Measurements from ENCODE around the gene ARF6. TPM values are rescaled to one million over a fixed set of nuclear protein-coding genes. Genes with fewer than 3 reads are reported as not detected.

The ARF6 gene
- total RNA-seq, 1 donor from 2014 or later = 53.4 TPM

DNA sequence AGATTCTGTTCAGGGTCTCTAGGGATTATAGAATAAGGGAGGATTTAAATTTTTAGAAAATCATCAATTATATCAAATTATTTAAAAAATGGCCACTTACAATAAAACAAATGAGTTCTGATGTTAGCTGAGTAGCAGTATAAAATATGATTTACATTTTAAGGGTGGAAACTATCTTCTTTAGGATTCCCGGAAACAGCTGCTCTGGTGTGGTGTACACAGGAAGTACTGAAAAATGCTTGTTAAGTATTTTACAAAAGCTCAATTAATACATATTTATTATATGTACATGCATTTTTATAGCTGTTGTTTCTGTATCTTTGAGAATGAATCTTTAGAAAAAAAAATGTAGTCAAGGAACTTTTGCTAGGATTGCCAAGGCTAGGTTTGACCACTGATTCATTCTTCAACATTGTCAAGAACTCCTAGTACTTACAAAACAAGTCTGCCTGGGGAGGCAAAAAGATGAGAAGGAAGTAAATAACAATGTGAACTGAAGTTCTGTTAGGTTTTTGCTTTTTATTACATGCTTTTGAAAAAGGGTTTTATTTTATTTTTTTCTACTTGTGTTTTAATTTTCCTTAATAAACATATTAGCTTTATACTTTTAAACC lies 48.0 kb downstream of the ARF6 start:
- peak overlapping the region; percentile 37 for H3K27ac Mint-ChIP-seq (ENCODE audit: unreplicated experiment)
- no peaks in the 10 kb centered on the region for H3K27me3 Mint-ChIP-seq (ENCODE audit: unreplicated experiment)
- DNase-seq (ENCODE audit: extremely low spot score, unreplicated experiment) = no peak
- no peak overlapping the region for H3K4me3 Mint-ChIP-seq (ENCODE audit: unreplicated experiment)
- H3K36me3 Mint-ChIP-seq (ENCODE audit: unreplicated experiment) = peaks cover 3% of the 10 kb centered on the region
- peaks cover 30% of the 10 kb centered on the region for H3K4me1 Mint-ChIP-seq (ENCODE audit: unreplicated experiment)
- H3K9me3 Mint-ChIP-seq (ENCODE audit: unreplicated experiment) = peaks cover 8% of the 10 kb centered on the region
- TF ChIP-seq, protein P1, sequence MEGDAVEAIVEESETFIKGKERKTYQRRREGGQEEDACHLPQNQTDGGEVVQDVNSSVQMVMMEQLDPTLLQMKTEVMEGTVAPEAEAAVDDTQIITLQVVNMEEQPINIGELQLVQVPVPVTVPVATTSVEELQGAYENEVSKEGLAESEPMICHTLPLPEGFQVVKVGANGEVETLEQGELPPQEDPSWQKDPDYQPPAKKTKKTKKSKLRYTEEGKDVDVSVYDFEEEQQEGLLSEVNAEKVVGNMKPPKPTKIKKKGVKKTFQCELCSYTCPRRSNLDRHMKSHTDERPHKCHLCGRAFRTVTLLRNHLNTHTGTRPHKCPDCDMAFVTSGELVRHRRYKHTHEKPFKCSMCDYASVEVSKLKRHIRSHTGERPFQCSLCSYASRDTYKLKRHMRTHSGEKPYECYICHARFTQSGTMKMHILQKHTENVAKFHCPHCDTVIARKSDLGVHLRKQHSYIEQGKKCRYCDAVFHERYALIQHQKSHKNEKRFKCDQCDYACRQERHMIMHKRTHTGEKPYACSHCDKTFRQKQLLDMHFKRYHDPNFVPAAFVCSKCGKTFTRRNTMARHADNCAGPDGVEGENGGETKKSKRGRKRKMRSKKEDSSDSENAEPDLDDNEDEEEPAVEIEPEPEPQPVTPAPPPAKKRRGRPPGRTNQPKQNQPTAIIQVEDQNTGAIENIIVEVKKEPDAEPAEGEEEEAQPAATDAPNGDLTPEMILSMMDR (IDR thresholded peaks at IDR 0.05) = no peak

DNA sequence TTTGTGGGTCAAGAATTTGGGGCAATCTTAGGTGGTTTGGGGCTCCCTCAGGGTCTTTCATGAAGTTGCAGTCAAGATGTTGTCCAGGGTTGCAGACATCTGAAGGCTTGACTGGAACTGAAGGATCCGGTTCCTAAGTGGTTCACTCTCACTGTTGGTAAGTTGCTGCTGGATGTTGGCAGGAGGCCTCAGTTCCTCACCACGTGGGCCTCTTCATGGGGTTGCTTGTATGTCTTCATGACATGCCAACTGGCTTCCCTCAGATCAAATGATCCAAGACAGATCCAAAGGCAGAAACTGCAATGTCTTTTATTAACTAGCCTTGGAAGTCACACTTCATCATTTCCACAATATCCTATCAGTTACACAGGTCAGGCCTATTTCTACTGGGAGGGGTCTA lies 49.2 kb downstream of the ARF6 start:
- Mint-ChIP-seq H3K4me3 (ENCODE audit: unreplicated experiment) (no peak overlapping the region), H3K9me3 (ENCODE audit: unreplicated experiment) (peaks cover 8% of the 10 kb centered on the region), H3K4me1 (ENCODE audit: unreplicated experiment) (peaks cover 42% of the 10 kb centered on the region), H3K27ac (ENCODE audit: unreplicated experiment) (no peak overlapping the region), H3K27me3 (ENCODE audit: unreplicated experiment) (no peaks in the 10 kb centered on the region), H3K36me3 (ENCODE audit: unreplicated experiment) (peaks cover 3% of the 10 kb centered on the region)
- DNase-seq (ENCODE audit: extremely low spot score, unreplicated experiment) = peak; percentile 17
- TF ChIP-seq, protein P1 (IDR thresholded peaks at IDR 0.05) = no peak

DNA sequence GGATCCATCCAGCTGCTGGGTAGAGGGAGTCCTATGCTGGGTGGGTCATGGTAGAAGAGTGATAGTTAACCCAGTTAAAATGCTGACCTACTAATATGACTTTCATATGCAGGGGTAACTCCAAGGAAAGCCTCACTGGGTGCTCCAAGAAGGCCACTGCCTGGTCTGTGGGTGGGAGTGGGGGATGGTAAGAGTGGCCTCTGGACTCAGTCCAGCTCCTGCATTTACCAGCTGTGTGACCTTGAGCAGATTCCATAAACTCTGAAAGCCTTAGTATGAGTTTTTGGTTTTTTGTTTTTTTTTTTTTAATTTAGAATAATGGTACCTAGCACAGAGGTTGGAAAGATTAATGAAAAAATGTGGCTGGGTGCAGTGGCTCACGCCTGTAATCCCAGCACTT lies 51.6 kb downstream of the ARF6 start:
- Mint-ChIP-seq H3K4me3 (ENCODE audit: unreplicated experiment) (no peak overlapping the region), H3K36me3 (ENCODE audit: unreplicated experiment) (no peaks in the 10 kb centered on the region), H3K27ac (ENCODE audit: unreplicated experiment) (no peak overlapping the region), H3K27me3 (ENCODE audit: unreplicated experiment) (no peaks in the 10 kb centered on the region), H3K4me1 (ENCODE audit: unreplicated experiment) (peaks cover 50% of the 10 kb centered on the region), H3K9me3 (ENCODE audit: unreplicated experiment) (peaks cover 8% of the 10 kb centered on the region)
- DNase-seq (ENCODE audit: extremely low spot score, unreplicated experiment) = peak; percentile 23
- TF ChIP-seq, protein P1 (IDR thresholded peaks at IDR 0.05) = no peak

DNA sequence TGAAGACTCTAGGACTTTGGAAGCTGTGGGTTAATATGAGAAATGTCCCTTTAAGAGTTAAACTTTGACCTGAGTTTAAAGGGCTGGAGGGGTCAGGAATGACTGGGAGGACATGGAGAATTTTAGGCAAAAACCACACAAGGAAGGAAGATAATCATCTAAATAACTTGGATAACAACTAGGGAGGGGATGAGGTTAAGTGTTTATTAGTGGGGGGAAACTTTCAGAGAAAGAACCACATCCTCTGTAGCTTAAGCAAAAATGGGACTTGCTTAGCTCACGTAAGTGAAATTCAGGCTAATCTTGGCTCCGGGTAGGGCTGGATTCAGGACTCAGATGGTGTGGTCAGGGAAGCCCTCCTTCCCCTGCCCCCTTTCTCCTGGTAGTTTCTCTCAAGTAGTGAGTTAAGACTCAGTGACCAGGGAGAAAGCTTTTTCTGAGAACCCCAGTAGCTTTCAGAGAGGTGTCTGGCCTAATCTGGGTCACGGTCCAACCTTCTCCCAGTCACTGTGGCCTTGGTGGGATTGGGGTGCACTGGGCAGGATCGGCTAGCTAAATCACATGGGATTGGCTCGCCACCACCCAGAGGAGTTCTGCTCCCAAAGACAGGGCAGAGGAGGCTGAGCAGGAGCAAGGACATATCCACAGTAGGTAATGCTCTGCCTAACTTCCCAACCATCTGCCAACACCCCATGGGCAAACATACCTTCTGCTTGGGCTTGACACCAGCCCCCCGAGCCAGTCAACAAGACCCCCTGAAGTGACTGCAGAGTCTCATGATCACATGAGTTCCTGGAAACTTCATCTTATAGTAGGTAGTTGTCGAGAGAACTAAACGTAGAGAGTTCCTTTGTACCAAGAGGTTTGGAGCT lies 52.8 kb downstream of the ARF6 start:
- no peak overlapping the region for H3K4me3 Mint-ChIP-seq (ENCODE audit: unreplicated experiment)
- no peaks in the 10 kb centered on the region for H3K36me3 Mint-ChIP-seq (ENCODE audit: unreplicated experiment)
- no peaks in the 10 kb centered on the region for H3K27me3 Mint-ChIP-seq (ENCODE audit: unreplicated experiment)
- H3K9me3 Mint-ChIP-seq (ENCODE audit: unreplicated experiment) = peaks cover 8% of the 10 kb centered on the region
- DNase-seq (ENCODE audit: extremely low spot score, unreplicated experiment) = peak; percentile 62
- H3K4me1 Mint-ChIP-seq (ENCODE audit: unreplicated experiment) = peaks cover 47% of the 10 kb centered on the region
- H3K27ac Mint-ChIP-seq (ENCODE audit: unreplicated experiment) = peak overlapping the region; percentile 24
- TF ChIP-seq, protein P1 (IDR thresholded peaks at IDR 0.05) = no peak

Other genes starting within 250 kb of the ARF6 start
- gene POLE2, start 204.9 kb upstream of the ARF6 start, total RNA-seq = 4.1 and 4.8 TPM in 2 replicates
- 5.3 and 5.8 TPM in 2 replicates for gene KLHDC1, start 200.0 kb upstream of the ARF6 start, total RNA-seq
- 60.1 and 67.5 TPM in 2 replicates for gene KLHDC2, start 124.9 kb upstream of the ARF6 start, total RNA-seq
- gene NEMF, start 40.3 kb upstream of the ARF6 start, total RNA-seq = 61.4 and 71.3 TPM in 2 replicates
- 10.1 and 12.2 TPM in 2 replicates for gene VCPKMT, start 223.5 kb downstream of the ARF6 start, total RNA-seq

Data from osteocyte (in vitro differentiated cells).